Measurements from ENCODE around the gene TIMM10.
"Not testable (repeated sequence)": the region's sequence is repeated elsewhere in the genome, so short reads cannot be mapped to it uniquely, and the experiment has no call there.

TIMM10 gene

GRCh38 chr11:57541169-57541568, 10.6 kb upstream of the TIMM10 start:
- no peak for DNase-seq (ENCODE audit: low read depth)

GRCh38 chr11:57539342-57539741, 8.8 kb upstream of the TIMM10 start:
- no peak for DNase-seq (ENCODE audit: low read depth)

GRCh38 chr11:57536947-57537619, 6.5 kb upstream of the TIMM10 start, which contains the start of gene SMTNL1:
SMTNL1 (plus strand) TSS chr11:57537595; CDS start chr11:57542643, 5,048 bp downstream.
- DNase-seq (ENCODE audit: low read depth) = no peak

- not testable (repeated sequence) for DNase-seq (ENCODE audit: low read depth)
These were observed 3.9 kb upstream of the TIMM10 start for GRCh38 chr11:57534449-57534848.

GRCh38 chr11:57530215-57530595, 349 bp downstream of the TIMM10 start:
- DNase-seq (ENCODE audit: low read depth) = no peak

GRCh38 chr11:57529012-57529411, 1.5 kb downstream of the TIMM10 start:
- no peak for DNase-seq (ENCODE audit: low read depth)

GRCh38 chr11:57527056-57527631, 3.4 kb downstream of the TIMM10 start:
- DNase-seq (ENCODE audit: low read depth) = peak; percentile 49

- no peak for DNase-seq (ENCODE audit: low read depth)
These were observed 7.1 kb downstream of the TIMM10 start for GRCh38 chr11:57523419-57523818.

GRCh38 chr11:57521116-57521515, 9.4 kb downstream of the TIMM10 start:
- DNase-seq (ENCODE audit: low read depth) = no peak

- DNase-seq (ENCODE audit: low read depth) = no peak
These were observed 14.5 kb downstream of the TIMM10 start for GRCh38 chr11:57516061-57516443.

- DNase-seq (ENCODE audit: low read depth) = peak; percentile 58
These were observed 15.1 kb downstream of the TIMM10 start, which contains the start of gene SLC43A1 for GRCh38 chr11:57515332-57516060. SLC43A1 (minus strand) TSS chr11:57515702; CDS start chr11:57514111, 1,591 bp downstream.

- DNase-seq (ENCODE audit: low read depth) = peak; percentile 34
These were observed 15.8 kb downstream of the TIMM10 start for GRCh38 chr11:57514538-57515331.

- DNase-seq (ENCODE audit: low read depth) = peak; percentile 30
These were observed 16.5 kb downstream of the TIMM10 start for GRCh38 chr11:57513911-57514537.

GRCh38 chr11:57513452-57513795, 17.1 kb downstream of the TIMM10 start:
- DNase-seq (ENCODE audit: low read depth) = no peak

- DNase-seq (ENCODE audit: low read depth) = no peak
These were observed 17.7 kb downstream of the TIMM10 start for GRCh38 chr11:57512646-57513451.

- DNase-seq (ENCODE audit: low read depth) = no peak
These were observed 18.7 kb downstream of the TIMM10 start for GRCh38 chr11:57511741-57512430.

- DNase-seq (ENCODE audit: low read depth) = no peak
These were observed 22.0 kb downstream of the TIMM10 start for GRCh38 chr11:57508341-57509170.

GRCh38 chr11:57506522-57506921, 24.0 kb downstream of the TIMM10 start:
- no peak for DNase-seq (ENCODE audit: low read depth)

GRCh38 chr11:57504511-57504910, 26.0 kb downstream of the TIMM10 start:
- no peak for DNase-seq (ENCODE audit: low read depth)

- DNase-seq (ENCODE audit: low read depth) = no peak
These were observed 27.7 kb downstream of the TIMM10 start for GRCh38 chr11:57502870-57503269.

All from fibroblast of gingiva (primary cell).